ENCODE measurements around the gene MED25.
"Not testable (repeated sequence)": the region's sequence is repeated elsewhere in the genome, so short reads cannot be mapped to it uniquely, and the experiment has no call there.

Gene MED25

DNA sequence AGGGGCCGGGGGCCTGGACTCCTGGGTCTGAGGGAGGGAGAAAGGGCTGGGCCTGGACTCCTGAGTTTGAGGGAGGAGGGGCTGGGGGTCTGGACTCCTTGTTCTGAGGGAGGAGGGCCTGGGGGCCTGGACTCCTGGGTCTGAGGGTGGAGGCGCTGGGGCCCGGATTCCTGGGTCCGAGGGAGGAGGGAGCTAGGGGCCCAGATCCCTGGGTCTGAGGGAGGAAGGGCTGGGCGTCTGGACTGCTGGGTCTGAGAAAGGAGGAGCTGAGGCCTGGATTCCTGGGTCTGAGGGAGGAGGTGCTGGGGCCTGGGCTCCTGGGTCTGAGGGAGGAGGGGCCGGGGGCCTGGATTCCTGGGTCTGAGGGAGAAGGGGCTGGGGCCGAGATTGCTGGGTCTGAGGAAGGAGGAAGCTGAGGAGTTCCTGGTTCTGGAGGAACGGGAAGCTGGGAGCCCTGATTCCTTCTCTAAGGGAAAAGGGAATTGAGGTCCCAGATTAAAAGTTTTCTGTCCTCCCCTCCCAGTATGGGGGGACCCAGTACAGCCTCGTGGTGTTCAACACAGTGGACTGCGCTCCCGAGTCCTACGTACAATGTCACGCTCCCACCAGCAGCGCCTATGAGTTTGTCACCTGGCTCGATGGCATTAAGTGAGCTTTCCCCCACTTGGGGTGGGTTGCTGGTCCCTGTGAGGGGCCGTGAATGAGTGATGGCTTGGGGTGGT lies 721 bp downstream of the MED25 start:
- DNase-seq, result no peak

DNA sequence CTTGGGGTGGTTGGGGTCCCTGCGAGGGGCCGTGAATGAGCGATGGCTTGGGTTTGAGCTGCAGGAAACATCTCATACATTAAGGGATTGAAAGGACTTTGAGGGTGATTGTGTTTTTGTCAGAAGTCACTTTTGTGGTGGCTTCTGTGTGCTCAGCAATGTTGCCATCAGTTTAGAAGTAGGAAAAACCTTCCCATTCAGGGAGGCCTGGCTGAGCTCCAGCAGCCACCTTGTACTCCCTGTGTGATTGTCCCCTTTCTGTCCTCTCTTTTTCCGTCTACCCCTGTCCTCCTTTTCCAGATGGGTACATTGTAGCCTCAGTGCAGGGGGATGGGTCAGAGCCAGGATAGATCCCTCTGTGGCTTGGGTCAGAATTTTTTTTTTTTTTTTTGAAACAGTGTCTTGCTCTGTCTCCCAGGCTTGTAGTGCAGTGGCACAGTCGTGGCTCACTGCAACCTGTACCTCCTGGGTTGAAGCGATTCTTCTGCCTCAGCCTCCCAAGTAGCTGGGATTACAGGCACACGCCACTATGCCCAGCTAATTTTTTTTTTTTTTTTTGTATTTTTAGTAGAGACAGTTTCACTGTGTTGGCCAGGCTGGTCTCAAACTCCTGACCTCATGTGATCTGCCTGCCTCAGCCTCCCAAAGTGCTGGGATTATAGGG lies 1.5 kb downstream of the MED25 start:
- not testable (repeated sequence) for DNase-seq

DNA sequence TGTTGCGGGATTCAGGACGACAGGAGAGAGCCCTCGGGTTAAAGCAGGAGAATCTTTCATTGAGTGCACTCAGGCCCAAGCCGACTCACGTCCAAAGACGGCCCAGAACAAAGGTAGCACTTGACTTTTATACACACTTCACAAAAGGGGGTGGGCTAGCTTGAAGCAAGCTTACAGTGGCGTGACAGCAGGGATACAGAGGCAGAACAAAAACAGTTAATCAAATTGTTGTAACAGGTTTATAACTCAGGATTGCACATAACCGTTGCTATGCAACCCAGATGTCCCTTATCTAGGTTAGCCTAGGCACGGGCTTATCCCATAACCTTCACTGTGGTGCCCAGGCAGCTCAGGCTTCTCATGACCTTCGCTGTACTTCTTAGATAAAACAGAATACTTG lies 2.0 kb downstream of the MED25 start:
- peak; percentile 86 for DNase-seq

DNA sequence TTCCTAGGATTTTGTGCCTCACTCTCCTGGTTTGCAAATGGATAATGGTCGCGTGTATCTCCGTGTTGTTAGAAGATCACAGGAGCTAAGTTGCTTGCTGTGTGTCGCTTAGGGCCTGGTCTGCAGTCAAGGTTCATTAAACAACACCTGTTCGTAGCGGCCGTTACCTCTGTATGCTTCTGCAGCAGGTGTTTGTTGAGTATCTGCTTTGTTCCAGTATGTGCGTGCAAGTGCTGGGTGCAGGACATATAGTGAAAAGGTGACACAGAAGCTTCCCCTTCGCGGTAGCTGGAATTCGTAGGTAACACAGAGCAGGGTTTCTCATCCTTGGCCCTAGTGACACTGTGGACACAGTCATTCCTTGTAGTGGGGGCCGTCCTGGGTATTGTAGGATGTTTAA lies 5.4 kb downstream of the MED25 start:
- peak; percentile 91 for DNase-seq

DNA sequence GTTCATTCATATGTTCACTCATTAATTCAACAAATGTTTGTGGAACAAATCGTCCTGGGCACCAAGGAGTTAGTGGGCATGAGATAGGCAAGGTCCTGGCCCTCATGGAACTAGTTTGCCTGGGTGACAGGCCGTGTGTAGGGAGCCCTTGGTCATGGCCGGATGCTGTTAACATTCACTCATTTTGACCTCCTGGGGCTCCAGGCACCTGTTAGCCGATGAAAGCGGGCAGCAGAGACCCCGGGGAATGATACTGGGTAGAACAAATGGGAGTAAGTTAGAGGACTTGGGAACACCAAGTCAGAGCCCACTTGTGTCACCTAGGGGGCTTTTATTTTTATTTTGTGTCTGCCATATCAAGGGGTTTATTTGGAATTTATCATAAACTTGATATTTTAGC lies 6.6 kb downstream of the MED25 start:
- DNase-seq, result no peak

DNA sequence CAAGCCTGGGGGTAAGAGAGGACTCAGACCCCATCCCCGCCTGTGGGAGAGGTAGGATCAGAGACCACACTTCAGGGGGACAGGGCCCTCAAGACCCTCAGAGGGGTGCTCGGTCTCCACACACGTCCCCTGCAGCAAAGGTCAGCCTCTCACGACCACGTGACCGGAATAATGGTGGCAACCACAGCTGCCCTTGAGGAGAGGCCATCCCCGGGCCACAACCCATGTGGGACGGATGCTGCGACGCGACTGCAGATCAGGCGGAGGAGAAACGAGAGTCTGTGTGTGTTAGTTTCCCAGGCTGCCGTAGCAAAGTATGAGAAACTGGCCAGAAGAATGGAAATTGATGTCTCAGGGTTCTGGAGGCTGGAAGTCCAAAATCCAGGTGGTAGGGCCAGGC lies 8.9 kb downstream of the MED25 start:
- no peak for DNase-seq

DNA sequence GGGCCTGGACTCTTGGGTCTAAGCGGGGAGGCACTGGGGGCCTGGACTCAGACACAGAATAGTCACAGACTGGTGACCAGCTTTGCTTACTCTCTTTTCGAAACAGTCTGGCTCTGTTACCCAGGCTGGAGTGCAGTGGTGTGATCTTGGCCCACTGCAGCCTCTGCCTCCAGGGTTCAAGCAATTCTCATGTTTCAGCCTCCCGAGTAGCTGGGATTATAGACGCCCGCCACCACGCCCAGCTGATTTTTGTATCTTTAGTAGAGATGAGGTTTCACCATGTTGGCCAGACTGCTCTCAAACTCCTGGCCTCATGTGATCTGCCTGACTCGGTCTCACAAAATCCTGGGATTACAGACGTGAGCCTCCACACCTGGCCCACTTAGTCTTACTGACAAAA lies 11.1 kb downstream of the MED25 start:
- DNase-seq, result no peak

DNA sequence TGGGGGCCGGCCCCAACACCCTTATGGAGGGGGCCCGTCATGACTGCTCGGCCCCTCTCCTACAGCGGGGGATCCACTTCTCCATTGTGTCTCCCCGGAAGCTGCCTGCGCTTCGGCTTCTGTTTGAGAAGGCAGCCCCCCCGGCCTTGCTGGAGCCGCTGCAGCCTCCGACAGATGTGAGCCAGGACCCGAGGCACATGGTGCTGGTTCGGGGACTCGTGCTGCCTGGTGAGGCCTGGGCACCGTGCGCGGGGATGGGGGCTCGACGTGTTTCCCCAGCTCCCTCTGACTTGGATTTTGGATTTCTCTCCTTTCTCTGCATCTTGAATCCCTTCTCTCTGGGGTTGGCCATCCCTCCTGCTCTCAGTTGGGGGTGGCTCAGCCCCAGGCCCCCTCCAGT lies 11.6 kb downstream of the MED25 start:
- no peak for DNase-seq

DNA sequence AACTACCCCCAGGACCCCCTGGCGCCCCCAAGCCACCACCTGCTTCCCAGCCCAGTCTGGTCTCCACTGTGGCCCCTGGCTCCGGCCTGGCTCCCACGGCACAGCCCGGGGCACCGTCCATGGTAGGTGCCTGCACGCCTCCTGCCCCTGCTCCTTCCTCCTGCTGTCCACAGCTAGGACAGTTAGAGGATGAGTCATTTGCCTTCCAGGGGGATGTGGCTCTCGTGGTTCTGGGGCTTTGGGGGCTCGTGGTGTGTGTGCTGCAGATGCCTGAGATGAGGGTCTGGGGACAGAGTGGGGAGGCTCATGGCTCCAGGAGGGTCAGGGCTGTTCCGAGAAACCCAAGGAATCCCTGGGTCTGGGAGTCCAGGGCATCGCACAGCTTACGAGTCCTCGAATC lies 12.7 kb downstream of the MED25 start:
- DNase-seq, result no peak

DNA sequence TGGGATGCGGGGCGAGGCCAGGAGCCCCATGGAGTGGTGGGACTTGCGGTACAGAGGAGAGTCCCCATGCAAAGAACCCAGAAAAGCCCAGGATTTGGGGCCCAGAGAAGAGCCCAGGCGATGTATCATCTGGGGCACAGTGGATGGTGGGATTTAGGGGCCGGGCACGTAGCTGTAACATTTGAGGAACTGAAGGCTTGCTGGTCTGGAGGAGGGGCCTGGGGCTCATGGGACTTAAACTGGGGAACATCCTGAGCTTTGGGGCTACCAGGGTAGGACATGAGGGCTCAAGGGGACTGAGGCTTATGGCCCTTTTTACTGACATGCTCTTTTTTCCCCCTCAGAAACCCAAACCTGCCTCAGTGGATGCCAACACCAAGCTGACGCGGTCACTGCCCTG lies 13.5 kb downstream of the MED25 start:
- no peak for DNase-seq

DNA sequence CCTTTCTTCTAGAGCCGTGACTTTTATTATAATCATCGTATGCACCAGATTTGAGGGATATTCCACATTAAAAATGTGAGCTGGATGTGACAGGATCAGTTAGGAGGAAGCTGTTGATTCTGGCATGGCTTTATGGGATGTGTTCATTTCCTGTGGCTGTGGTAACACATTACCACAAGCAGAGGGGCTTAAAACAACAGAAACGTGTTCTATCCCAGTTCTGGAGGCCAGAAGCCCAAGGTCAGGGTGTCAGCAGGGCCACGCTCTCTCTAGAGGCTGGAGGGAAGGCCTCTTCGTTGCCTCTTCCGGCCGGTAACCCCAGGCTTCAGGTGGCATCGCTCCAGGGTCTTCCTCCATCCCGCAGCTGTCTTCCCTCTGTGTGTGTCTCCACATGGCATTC lies 14.5 kb downstream of the MED25 start:
- DNase-seq, result no peak

DNA sequence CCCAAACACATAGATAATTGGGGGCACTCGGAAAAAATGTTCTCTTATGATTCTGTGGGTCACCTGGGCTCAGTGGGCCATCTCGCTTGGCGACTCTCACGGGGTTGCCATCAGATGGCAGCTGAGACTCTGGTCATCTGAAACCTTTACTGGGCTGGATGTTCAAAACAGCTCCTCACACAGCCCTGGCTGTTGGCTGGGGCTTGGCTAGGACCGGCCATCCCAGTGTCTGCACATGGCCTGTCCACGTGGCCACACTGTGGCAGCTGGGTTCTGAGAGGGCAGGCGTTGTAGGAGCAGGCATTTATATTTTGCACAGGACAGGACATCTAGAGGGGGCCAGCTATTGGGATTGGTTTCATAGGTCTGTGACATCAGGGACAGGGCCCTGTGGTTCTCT lies 15.5 kb downstream of the MED25 start:
- no peak for DNase-seq

DNA sequence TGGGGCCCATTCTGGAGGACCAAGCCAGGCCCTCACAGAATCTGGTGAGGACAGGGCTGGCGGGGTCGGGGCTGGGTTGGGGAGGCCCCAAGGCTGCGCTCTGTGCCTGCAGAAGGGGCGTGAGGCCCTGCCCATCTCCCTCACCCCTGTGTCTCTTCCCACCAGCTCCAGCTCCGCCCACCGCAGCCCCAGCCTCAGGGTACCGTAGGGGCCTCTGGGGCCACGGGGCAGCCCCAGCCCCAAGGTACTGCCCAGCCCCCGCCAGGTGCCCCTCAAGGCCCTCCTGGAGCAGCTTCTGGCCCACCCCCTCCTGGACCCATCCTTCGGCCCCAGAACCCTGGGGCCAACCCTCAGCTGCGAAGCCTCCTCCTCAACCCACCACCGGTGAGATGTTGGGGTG lies 17.5 kb downstream of the MED25 start:
- DNase-seq, result no peak

DNA sequence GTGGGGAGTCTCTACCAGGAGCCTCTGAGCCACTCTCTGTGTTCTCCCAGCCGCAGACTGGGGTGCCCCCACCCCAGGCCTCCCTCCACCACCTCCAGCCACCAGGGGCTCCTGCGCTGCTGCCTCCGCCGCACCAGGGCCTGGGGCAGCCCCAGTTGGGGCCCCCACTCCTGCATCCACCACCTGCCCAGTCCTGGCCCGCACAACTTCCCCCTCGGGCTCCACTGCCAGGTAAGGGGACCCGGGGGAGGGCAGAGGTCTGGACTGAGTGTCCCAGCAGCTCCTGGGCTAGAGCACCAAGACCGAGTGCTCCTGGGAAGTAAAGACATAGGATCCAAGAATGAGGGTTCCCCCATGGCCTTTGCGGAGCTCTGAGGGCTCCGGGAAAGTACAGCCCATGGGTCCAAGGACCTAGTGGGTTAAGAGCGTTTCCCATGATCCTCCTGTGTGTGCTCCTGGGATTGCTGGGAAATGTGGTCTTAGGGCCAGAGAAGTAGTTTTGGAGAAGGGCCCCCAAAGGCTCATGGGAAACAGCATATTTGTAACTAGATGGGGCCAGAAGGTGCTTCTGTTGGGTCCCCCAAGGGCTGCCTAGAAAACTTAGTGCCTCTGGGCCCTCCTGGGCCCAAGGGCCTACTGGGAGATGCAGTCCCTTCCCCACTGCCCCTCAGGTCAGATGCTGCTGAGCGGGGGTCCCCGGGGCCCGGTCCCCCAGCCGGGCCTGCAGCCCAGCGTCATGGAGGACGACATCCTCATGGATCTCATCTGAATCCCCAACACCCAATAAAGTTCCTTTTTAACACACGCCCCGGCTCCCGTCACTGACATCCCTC lies 18.3 kb downstream of the MED25 start:
- no peak for DNase-seq

DNA sequence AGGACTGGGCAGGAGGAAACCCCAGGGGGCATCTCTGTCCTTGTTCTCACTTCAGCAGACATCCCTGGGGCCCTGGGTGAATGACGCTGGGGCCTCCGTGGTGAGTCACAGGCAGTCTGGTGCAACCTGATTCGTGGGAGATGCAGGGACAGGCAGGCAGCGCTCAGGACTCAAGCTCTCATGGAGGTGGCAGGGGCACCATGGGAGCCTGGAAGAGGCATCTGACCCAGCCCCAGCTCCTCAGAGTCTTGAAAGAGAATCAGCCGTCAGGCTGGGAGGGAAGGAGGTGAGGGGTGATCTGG lies 18.9 kb downstream of the MED25 start:
- DNase-seq, result no peak

DNA sequence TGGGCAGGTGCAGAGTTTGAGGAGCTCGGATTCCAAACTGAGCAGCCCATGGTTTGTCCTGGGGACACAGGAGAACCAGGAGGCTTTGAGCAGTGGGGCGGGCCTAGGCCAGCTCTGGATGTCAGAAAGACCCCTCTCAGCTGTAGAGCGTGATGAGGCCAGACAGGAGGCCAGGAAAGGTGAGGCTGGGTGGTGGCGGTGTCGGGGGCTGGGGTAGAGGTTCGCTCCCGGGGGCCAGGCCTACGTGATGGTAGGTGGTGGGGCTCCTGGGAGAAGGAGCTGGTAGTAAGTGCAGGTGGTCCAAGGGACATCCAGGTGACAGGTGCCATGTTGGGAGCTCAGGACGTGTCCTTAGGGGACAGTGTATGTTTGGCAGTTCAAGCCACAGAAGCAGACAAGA lies 19.3 kb downstream of the MED25 start:
- DNase-seq, result no peak

DNA sequence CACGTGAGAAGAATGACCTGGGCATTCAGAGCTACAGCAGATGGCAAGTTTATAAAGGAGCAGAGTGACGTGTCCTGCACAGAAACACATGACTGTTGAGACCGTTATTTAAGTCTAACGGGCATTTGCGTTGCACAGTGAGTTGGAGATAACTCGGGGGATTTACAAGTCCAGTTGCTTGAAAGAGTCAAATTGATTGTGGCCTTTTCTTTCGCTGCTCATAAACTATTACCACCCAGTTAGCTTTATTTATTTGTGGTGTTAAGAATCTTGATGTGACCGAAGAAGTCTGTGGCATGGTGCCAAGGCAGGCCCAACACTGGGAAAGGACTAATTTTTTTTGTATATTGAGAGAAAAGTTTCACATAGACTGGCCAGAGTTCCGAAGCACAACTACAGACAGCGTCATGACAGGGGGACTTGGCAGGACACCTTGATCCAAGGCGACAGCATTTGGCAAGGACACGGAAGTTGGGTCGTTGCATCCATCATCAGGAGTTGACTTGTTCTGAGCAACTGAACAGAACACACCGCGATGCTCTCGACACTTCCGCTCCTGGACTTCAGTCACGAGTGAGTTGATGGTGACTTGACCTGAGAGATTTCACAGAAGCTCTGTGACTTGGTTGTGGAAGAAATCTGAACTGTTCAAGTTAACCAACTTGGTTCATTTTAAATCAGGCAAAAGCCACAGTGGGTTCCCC lies 20.9 kb downstream of the MED25 start:
- no peak for DNase-seq

DNA sequence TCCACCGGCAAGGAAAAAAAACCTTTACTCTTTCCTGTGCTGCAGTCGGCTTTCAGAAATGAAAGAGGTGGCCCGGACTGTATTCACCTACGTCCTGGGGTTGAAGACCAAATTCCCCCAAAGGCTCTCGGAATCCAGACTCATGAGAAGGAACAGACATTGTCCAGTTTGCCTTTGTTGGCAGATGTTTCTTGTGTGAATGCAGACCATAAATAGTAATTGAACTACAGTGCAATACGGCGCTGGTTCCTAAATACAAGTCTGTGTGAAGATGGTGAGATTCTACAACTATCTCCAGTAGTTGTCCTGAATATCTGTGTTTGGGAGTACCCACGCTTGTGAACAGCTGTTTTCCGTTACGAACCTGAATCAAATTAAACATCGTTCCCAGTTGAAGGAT lies 21.6 kb downstream of the MED25 start:
- no peak for DNase-seq

DNA sequence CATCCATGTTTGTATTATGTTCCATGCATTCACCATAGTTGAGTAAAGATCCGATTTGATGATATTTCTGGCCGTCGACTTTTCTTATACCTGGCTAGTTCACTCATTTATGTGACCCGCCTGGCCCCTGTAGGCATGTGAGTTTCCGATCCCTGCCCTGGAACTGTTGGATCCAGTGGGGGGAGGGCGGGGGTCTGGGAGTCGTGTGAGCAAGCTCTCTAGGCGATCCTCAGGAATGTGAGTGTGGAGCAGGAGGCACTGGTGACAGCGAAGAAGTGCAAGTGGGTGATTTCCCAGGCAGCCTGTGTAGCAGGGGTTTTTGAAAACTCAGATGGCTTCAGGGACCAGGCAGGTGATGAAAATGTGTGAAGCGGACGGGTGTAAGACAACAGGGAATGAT lies 22.2 kb downstream of the MED25 start:
- no peak for DNase-seq

DNA sequence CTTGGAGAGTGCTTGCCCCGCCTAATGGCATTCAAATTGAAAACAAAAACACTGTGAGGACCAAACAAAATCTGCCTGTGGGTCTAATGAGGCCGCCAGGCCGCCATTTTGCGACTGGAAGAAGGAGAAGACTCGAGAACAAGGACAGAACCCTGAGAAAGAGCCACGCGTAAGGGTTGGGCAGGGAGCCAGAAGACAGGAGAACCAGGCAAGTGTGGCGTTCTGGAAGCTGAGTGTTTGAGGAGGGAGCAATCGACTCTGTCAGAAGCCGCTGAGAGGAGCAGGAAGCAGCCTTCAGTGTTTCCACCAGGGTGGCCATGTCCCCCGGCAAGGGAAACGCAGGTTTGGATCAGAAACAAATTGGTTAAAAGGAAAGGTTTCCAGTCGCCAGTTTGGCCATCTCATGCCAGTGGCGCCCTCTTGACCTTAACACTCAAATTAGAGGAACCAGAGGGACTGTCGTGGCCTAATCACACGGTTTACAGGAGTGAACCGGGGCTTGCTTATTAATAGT lies 22.7 kb downstream of the MED25 start:
- DNase-seq, result no peak

DNA sequence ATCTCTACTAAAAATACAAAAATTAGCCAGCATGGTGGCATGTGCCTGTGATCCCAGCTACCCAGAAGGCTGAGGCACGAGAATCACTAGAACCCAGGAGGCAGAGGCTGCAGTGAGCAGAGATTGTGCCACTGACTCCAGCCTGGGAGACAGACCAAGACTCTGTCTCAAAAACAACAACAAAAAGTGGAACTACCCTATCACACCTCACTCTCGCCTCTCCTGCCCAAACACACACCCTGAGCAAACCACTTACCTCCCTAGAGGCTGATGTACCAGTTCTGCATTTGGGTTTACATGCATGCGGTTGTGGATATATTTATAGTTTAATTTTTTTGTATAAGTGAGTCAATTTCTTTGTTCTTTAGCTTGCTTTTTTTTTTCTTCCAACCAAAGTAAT lies 25.2 kb downstream of the MED25 start:
- no peak for DNase-seq

DNA sequence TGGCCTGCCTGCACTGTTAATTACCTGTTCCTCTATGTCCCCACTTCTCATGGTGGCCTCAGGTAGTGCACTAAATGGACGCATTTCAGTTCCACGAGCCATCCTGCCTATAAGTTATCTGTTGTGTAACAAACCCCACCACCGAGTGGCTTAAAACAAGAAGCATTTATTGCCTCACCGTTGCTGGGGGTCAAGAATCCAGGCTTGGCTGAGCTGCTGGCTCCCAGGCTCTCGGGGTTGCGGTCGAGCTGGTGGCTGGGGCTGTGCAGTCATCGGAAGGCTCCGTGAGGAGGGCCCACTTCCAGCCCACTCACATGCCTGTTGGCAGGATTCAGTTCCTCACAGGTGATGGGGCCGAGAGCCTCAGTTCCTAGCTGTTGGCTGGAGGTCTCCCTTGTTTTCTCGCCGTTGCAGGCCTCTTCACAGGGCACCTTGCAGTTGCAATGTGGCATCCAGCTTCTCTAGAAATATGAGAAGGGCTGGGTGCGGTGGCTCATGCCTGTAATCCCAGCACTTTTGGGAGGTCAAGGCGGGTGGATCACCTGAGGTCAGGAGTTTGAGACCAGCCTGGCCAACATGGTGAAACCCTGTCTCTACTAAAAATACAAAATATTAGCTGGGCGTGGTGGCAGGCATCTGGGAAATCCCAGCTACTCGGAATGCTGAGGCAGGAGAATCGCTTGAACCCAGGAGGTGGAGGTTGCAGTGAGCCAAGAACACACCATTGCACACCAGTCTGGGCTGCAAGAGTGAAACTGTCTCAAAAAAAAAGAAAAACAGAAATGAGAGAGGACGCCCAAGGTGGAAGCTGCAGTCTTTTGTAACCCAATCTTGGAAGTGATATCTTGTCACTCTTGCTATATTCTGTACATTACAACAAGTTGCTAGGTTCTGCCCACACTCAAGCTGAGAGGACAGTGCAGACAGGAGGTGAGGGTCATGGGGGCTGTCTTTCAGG lies 26.3 kb downstream of the MED25 start:
- DNase-seq, result no peak
